Activated CD8-positive, alpha-beta memory T cell treated with anti-CD3 and anti-CD28 coated beads, Interleukin-2, amount 50 U/mL, for 4 hours (primary cell): ENCODE data around the gene CLDN22.

Experiments
- DNase-seq: peaks from one replicate; pipeline ENCODE4 v3.0.0-alpha.2; 2020

The CLDN22 gene

GRCh38 chr4:183318656-183319055 lies 1.4 kb downstream of the CLDN22 start:
- DNase-seq: no peak

GRCh38 chr4:183314806-183315205 lies 5.3 kb downstream of the CLDN22 start:
- no peak for DNase-seq

- no peak for DNase-seq
Measured at GRCh38 chr4:183314336-183314735, 5.7 kb downstream of the CLDN22 start.

GRCh38 chr4:183312841-183313240 lies 7.2 kb downstream of the CLDN22 start:
- no peak for DNase-seq

GRCh38 chr4:183306811-183307210 lies 13.3 kb downstream of the CLDN22 start:
- no peak for DNase-seq

GRCh38 chr4:183304538-183304937 lies 15.5 kb downstream of the CLDN22 start:
- DNase-seq: no peak

GRCh38 chr4:183304067-183304466 lies 16.0 kb downstream of the CLDN22 start:
- DNase-seq: no peak

GRCh38 chr4:183303301-183303700 lies 16.8 kb downstream of the CLDN22 start:
- no peak for DNase-seq

GRCh38 chr4:183300655-183301054 lies 19.4 kb downstream of the CLDN22 start:
- no peak for DNase-seq

GRCh38 chr4:183300070-183300469 lies 20.0 kb downstream of the CLDN22 start:
- no peak for DNase-seq

GRCh38 chr4:183299464-183299863 lies 20.6 kb downstream of the CLDN22 start:
- DNase-seq: no peak

GRCh38 chr4:183297675-183298074 lies 22.4 kb downstream of the CLDN22 start:
- DNase-seq: no peak

- DNase-seq: no peak
Measured at GRCh38 chr4:183295711-183296110, 24.4 kb downstream of the CLDN22 start.

GRCh38 chr4:183291070-183291469 lies 29.0 kb downstream of the CLDN22 start:
- DNase-seq: no peak

GRCh38 chr4:183289688-183290087 lies 30.4 kb downstream of the CLDN22 start:
- no peak for DNase-seq

GRCh38 chr4:183288955-183289354 lies 31.1 kb downstream of the CLDN22 start:
- no peak for DNase-seq

GRCh38 chr4:183287677-183288076 lies 32.4 kb downstream of the CLDN22 start:
- DNase-seq: no peak

GRCh38 chr4:183287309-183287659 lies 32.8 kb downstream of the CLDN22 start:
- DNase-seq: no peak

GRCh38 chr4:183286590-183287308 lies 33.3 kb downstream of the CLDN22 start:
- DNase-seq: no peak

- DNase-seq: no peak
Measured at GRCh38 chr4:183285886-183286285, 34.2 kb downstream of the CLDN22 start.

GRCh38 chr4:183284965-183285364 lies 35.1 kb downstream of the CLDN22 start:
- no peak for DNase-seq

GRCh38 chr4:183284258-183284785 lies 35.8 kb downstream of the CLDN22 start:
- DNase-seq: no peak

GRCh38 chr4:183276106-183276505 lies 44.0 kb downstream of the CLDN22 start:
- DNase-seq: no peak

GRCh38 chr4:183272384-183272783 lies 47.7 kb downstream of the CLDN22 start:
- no peak for DNase-seq

GRCh38 chr4:183268556-183268955 lies 51.5 kb downstream of the CLDN22 start:
- DNase-seq: no peak
